Measurements from ENCODE around the gene RBM5. TPM values are rescaled to one million over a fixed set of nuclear protein-coding genes. Genes with fewer than 3 reads are reported as not detected.

Gene RBM5
- total RNA-seq, 1 donor from 2014 or later = 372 TPM

- no peaks in the 10 kb centered on the region for H3K36me3 Mint-ChIP-seq
- DNase-seq (ENCODE audit: low spot score) = no peak
- Histone ChIP-seq H3K9me3 (ENCODE audit: low read depth) (no peaks in the 10 kb centered on the region), H3K27me3 (no peaks in the 10 kb centered on the region), H4K20me1 (ENCODE audit: low read depth) (no peaks in the 10 kb centered on the region), H3K36me3 (no peaks in the 10 kb centered on the region), H3K4me2 (no peak overlapping the region), H3K79me2 (ENCODE audit: low read depth) (no peaks in the 10 kb centered on the region), H2AFZ (replicated peaks) (no peak overlapping the region), H3K27ac (no peak overlapping the region), H3F3A (ENCODE audit: low read depth) (peaks cover 14% of the 10 kb centered on the region), H3K4me3 (no peak overlapping the region), H3K4me1 (peaks cover 24% of the 10 kb centered on the region), H3K9ac (no peak overlapping the region)
- peak overlapping the region; percentile 21 for H3K4me3 Mint-ChIP-seq
- TF ChIP-seq CTCF (IDR thresholded peaks at IDR 0.05) (no peak), EZH2phosphoT487 (IDR thresholded peaks at IDR 0.05) (no peak), EZH2 (IDR thresholded peaks at IDR 0.05) (no peak)
- no peak overlapping the region for H3K27ac Mint-ChIP-seq
- H3K27me3 Mint-ChIP-seq (ENCODE audit: insufficient read depth, low read depth) = peaks cover 16% of the 10 kb centered on the region
- peaks cover 24% of the 10 kb centered on the region for H3K4me1 Mint-ChIP-seq
- H3K9me3 Mint-ChIP-seq = peaks cover 3% of the 10 kb centered on the region
These were observed 58.3 kb downstream of the RBM5 start for GRCh38 chr3:50147016-50147415.

DNA sequence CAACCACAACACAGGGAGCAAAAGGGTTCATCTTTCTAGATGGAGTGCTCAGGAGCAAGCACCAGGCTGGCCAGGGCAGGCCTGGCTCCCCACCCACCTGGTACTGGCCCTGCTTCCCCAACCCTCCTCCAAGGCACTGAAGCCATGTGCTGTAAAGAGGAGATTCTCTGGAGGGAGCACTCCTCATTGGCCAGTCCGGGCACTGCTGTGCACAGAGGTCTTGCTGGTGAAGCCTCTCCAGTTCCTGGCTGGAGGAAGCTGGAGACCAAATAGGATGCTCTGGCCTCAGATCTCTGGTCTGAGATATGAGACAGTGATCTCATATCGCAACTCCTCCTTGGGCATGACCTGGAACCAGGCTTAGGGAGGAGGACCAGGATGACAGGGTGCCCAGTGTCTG, 58.7 kb downstream of the RBM5 start:
- H2AFZ ChIP-seq (replicated peaks) = no peak overlapping the region
- no peaks in the 10 kb centered on the region for H3K79me2 ChIP-seq (ENCODE audit: low read depth)
- H3K27ac ChIP-seq = no peak overlapping the region
- H3K36me3 Mint-ChIP-seq = no peaks in the 10 kb centered on the region
- H3K36me3 ChIP-seq = no peaks in the 10 kb centered on the region
- peaks cover 24% of the 10 kb centered on the region for H3K4me1 Mint-ChIP-seq
- H4K20me1 ChIP-seq (ENCODE audit: low read depth) = no peaks in the 10 kb centered on the region
- H3F3A ChIP-seq (ENCODE audit: low read depth) = peaks cover 14% of the 10 kb centered on the region
- peaks cover under 1% of the 10 kb centered on the region for H3K9me3 Mint-ChIP-seq
- H3K4me2 ChIP-seq = no peak overlapping the region
- peaks cover 16% of the 10 kb centered on the region for H3K27me3 Mint-ChIP-seq (ENCODE audit: insufficient read depth, low read depth)
- H3K4me1 ChIP-seq = peaks cover 24% of the 10 kb centered on the region
- no peak overlapping the region for H3K4me3 Mint-ChIP-seq
- H3K27ac Mint-ChIP-seq = peak overlapping the region; percentile 63
- H3K9me3 ChIP-seq (ENCODE audit: low read depth) = no peaks in the 10 kb centered on the region
- H3K4me3 ChIP-seq = no peak overlapping the region
- H3K27me3 ChIP-seq = no peaks in the 10 kb centered on the region
- no peak for TF ChIP-seq EZH2 (IDR thresholded peaks at IDR 0.05)
- no peak for TF ChIP-seq EZH2phosphoT487 (IDR thresholded peaks at IDR 0.05)
- no peak for TF ChIP-seq CTCF (IDR thresholded peaks at IDR 0.05)
- H3K9ac ChIP-seq = no peak overlapping the region
- DNase-seq (ENCODE audit: low spot score) = no peak

GRCh38 chr3:50147861-50148260, 59.1 kb downstream of the RBM5 start:
- H3K4me1 ChIP-seq = peaks cover 24% of the 10 kb centered on the region
- H3K4me2 ChIP-seq = no peak overlapping the region
- TF ChIP-seq EZH2 (IDR thresholded peaks at IDR 0.05) (no peak), EZH2phosphoT487 (IDR thresholded peaks at IDR 0.05) (no peak)
- H2AFZ ChIP-seq (replicated peaks) = no peak overlapping the region
- peaks cover 24% of the 10 kb centered on the region for H3K4me1 Mint-ChIP-seq
- no peaks in the 10 kb centered on the region for H4K20me1 ChIP-seq (ENCODE audit: low read depth)
- peaks cover 14% of the 10 kb centered on the region for H3F3A ChIP-seq (ENCODE audit: low read depth)
- peaks cover 4% of the 10 kb centered on the region for H3K27me3 ChIP-seq
- H3K9me3 ChIP-seq (ENCODE audit: low read depth) = no peaks in the 10 kb centered on the region
- no peaks in the 10 kb centered on the region for H3K36me3 ChIP-seq
- H3K79me2 ChIP-seq (ENCODE audit: low read depth) = no peaks in the 10 kb centered on the region
- H3K27ac Mint-ChIP-seq = peak overlapping the region; percentile 63
- H3K9ac ChIP-seq = no peak overlapping the region
- H3K9me3 Mint-ChIP-seq = no peaks in the 10 kb centered on the region
- H3K36me3 Mint-ChIP-seq = no peaks in the 10 kb centered on the region
- H3K4me3 ChIP-seq = no peak overlapping the region
- no peak for DNase-seq (ENCODE audit: low spot score)
- H3K4me3 Mint-ChIP-seq = no peak overlapping the region
- H3K27me3 Mint-ChIP-seq (ENCODE audit: insufficient read depth, low read depth) = peaks cover 17% of the 10 kb centered on the region
- H3K27ac ChIP-seq = no peak overlapping the region

GRCh38 chr3:50150404-50150750, 61.7 kb downstream of the RBM5 start:
- Mint-ChIP-seq H3K4me3 (no peak overlapping the region), H3K36me3 (no peaks in the 10 kb centered on the region), H3K4me1 (peaks cover 28% of the 10 kb centered on the region), H3K27ac (peak overlapping the region; percentile 13), H3K27me3 (ENCODE audit: insufficient read depth, low read depth) (peaks cover 25% of the 10 kb centered on the region), H3K9me3 (peaks cover 3% of the 10 kb centered on the region)
- H2AFZ ChIP-seq (replicated peaks) = peak overlapping the region; percentile 70
- no peaks in the 10 kb centered on the region for H4K20me1 ChIP-seq (ENCODE audit: low read depth)
- DNase-seq (ENCODE audit: low spot score) = no peak
- no peak overlapping the region for H3K27ac ChIP-seq
- no peak overlapping the region for H3K4me2 ChIP-seq
- peaks cover 24% of the 10 kb centered on the region for H3K27me3 ChIP-seq
- H3K79me2 ChIP-seq (ENCODE audit: low read depth) = no peaks in the 10 kb centered on the region
- peaks cover 24% of the 10 kb centered on the region for H3K4me1 ChIP-seq
- no peak overlapping the region for H3K4me3 ChIP-seq
- peaks cover 14% of the 10 kb centered on the region for H3F3A ChIP-seq (ENCODE audit: low read depth)
- H3K36me3 ChIP-seq = no peaks in the 10 kb centered on the region
- no peaks in the 10 kb centered on the region for H3K9me3 ChIP-seq (ENCODE audit: low read depth)
- H3K9ac ChIP-seq = no peak overlapping the region
- TF ChIP-seq EZH2phosphoT487 (IDR thresholded peaks at IDR 0.05) (no peak), CTCF (IDR thresholded peaks at IDR 0.05) (no peak), EZH2 (IDR thresholded peaks at IDR 0.05) (no peak)

All from neural progenitor cell (in vitro differentiated cells).